HepG2 (cell line): ENCODE results near the gene DCST2.

Experiments
- BRCA1 ChIP-seq: sonication (generic); formaldehyde crosslinking; IDR thresholded peaks from 2 replicates; pipeline ENCODE4 v1.4.0; 2020; ENCODE audit warnings: missing genetic modification reagents
- ETV5 ChIP-seq: IDR thresholded peaks from 2 replicates; pipeline ENCODE4 v1.6.1; 2018; ENCODE audit warnings: missing biosample characterization, missing genetic modification reagents, inconsistent platforms, borderline replicate concordance
- GABPA ChIP-seq, 2 experiments: IDR thresholded peaks; 2 replicates each; pipeline ENCODE4 v1.6.1; 2011 to 2016; ENCODE audit warnings: low read depth in 2 of 2, low read length in 1 of 2, missing biosample characterization in 1 of 2, missing genetic modification characterization in 1 of 2
- NFE2 ChIP-seq: sonication (generic); formaldehyde crosslinking; IDR thresholded peaks from 2 replicates; pipeline ENCODE4 v1.4.0; 2020; ENCODE audit warnings: missing genetic modification reagents
- RFX5 ChIP-seq: IDR thresholded peaks from 2 replicates; pipeline ENCODE4 v1.6.1; 2011; ENCODE audit warnings: low read depth, low read length, improper control_type of control experiment
- RXRA ChIP-seq: sonication (generic); formaldehyde crosslinking; IDR thresholded peaks from 2 replicates; pipeline ENCODE4 v1.5.1; 2020; ENCODE audit warnings: missing genetic modification reagents
- SMAD3 ChIP-seq: sonication (generic); formaldehyde crosslinking; IDR thresholded peaks from 2 replicates; pipeline ENCODE4 v1.4.0; 2020; ENCODE audit warnings: missing genetic modification reagents
- ZNF24 ChIP-seq: fragments of 450-650 bp; IDR thresholded peaks from 2 replicates; pipeline ENCODE4 v1.6.1; 2017; ENCODE audit warnings: antibody characterized with exemption, mild to moderate bottlenecking
- ZNF30 ChIP-seq: sonication (generic); formaldehyde crosslinking; IDR thresholded peaks from 2 replicates; pipeline ENCODE4 v1.5.0; 2020; ENCODE audit warnings: mild to moderate bottlenecking, missing genetic modification reagents
- ZNF337 ChIP-seq: sonication (generic); formaldehyde crosslinking; IDR thresholded peaks from 2 replicates; pipeline ENCODE4 v1.5.1; 2020; ENCODE audit warnings: missing genetic modification reagents, low read depth, mild to moderate bottlenecking, borderline replicate concordance
- ZNF484 ChIP-seq: sonication (generic); formaldehyde crosslinking; IDR thresholded peaks from 2 replicates; pipeline ENCODE4 v1.5.1; 2020; ENCODE audit warnings: mild to moderate bottlenecking, low read depth, missing genetic modification reagents, borderline replicate concordance
- TF ChIP-seq, protein P1 (sequence below): sonication (generic); formaldehyde crosslinking; IDR thresholded peaks from 2 replicates; pipeline ENCODE4 v1.4.0; 2020; ENCODE audit warnings: mild to moderate bottlenecking, missing genetic modification reagents
- TF ChIP-seq, protein P2 (sequence below): sonication (generic); formaldehyde crosslinking; IDR thresholded peaks from 2 replicates; pipeline ENCODE4 v1.5.0; 2020; ENCODE audit warnings: mild to moderate bottlenecking, missing genetic modification reagents, moderate library complexity

DNA sequence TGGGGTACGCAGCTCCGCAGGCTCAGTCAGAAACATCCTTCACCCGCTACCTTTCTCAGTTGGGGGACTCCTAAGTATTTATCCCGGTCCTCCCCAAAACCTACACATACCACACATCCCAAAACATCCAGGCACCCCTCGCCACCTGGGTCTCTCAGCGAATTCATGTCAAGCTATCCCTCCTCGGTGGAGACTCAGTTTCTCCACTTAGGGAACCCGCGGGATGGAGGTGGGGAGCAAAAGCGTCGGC lies 32.2 kb downstream of the DCST2 start:
- TF ChIP-seq ZNF337 (no peak), ETV5 (CRISPR knock-in tag) (no peak; the same call in 1 of the 2 replicates), BRCA1 (CRISPR knock-in tag) (no peak), SMAD3 (no peak), ZNF30 (no peak), NFE2 (no peak), ZNF484 (CRISPR knock-in tag) (no peak), RFX5 (no peak), GABPA (IDR thresholded peaks at IDR 0.05; ENCODE audit: low read depth, low read length) (no peak), GABPA (CRISPR knock-in tag; IDR thresholded peaks at IDR 0.05; ENCODE audit: low read depth) (no peak), RXRA (CRISPR knock-in tag) (no peak), ZNF24 (no peak)
- TF ChIP-seq, protein P1, sequence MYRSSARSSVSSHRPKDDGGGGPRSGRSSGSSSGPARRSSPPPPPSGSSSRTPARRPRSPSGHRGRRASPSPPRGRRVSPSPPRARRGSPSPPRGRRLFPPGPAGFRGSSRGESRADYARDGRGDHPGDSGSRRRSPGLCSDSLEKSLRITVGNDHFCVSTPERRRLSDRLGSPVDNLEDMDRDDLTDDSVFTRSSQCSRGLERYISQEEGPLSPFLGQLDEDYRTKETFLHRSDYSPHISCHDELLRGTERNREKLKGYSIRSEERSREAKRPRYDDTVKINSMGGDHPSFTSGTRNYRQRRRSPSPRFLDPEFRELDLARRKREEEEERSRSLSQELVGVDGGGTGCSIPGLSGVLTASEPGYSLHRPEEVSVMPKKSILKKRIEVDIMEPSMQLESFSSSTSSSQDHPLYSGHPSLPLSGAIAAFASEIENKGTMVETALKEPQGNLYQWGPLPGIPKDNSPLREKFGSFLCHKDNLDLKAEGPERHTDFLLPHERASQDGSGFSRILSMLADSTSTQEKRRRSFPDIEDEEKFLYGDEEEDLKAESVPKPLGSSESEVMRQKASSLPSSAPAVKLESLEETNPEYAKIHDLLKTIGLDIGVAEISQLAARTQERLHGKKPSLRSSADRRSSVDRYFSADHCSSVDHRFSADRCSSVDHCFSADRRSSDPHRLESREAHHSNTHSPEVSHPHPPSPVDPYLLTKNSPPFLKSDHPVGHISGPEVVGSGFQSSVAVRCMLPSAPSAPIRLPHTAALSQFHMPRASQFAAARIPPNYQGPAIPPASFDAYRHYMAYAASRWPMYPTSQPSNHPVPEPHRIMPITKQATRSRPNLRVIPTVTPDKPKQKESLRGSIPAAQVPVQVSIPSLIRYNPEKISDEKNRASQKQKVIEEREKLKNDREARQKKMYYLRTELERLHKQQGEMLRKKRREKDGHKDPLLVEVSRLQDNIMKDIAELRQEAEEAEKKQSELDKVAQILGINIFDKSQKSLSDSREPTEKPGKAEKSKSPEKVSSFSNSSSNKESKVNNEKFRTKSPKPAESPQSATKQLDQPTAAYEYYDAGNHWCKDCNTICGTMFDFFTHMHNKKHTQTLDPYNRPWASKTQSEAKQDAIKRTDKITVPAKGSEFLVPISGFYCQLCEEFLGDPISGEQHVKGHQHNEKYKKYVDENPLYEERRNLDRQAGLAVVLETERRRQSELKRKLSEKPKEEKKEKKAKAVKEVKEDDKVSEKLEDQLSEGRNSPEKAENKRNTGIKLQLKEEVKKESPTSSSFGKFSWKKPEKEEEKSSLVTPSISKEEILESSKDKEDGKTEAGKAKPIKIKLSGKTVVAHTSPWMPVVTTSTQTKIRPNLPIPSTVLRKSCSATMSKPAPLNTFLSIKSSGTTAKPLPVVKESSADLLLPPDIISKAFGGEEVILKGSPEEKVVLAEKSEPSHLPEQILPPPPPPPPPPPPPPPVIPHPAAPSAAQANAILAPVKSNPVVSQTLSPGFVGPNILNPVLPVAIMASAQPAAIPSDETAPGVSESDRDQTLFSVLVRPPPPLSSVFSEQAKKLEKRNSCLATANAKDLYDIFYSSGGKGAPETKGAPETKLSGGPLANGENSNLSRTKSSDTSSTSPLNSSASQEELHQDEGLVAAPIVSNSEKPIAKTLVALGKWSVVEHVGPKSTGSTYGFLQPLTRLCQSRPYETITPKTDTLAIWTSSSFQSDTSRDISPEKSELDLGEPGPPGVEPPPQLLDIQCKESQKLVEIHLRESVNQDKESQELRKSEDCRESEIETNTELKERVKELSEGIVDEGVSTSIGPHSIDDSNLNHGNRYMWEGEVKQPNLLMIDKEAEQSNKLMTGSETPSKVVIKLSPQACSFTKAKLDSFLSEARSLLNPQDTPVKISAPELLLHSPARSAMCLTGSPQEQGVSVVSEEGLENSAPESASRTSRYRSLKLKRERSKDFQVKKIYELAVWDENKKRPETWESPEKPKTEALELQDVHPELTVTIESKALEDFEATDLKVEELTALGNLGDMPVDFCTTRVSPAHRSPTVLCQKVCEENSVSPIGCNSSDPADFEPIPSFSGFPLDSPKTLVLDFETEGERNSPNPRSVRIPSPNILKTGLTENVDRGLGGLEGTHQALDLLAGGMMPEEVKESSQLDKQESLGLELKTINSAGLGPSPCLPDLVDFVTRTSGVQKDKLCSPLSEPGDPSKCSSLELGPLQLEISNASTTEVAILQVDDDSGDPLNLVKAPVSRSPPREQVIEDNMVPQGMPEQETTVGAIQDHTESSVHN: no peak
- TF ChIP-seq, protein P2, sequence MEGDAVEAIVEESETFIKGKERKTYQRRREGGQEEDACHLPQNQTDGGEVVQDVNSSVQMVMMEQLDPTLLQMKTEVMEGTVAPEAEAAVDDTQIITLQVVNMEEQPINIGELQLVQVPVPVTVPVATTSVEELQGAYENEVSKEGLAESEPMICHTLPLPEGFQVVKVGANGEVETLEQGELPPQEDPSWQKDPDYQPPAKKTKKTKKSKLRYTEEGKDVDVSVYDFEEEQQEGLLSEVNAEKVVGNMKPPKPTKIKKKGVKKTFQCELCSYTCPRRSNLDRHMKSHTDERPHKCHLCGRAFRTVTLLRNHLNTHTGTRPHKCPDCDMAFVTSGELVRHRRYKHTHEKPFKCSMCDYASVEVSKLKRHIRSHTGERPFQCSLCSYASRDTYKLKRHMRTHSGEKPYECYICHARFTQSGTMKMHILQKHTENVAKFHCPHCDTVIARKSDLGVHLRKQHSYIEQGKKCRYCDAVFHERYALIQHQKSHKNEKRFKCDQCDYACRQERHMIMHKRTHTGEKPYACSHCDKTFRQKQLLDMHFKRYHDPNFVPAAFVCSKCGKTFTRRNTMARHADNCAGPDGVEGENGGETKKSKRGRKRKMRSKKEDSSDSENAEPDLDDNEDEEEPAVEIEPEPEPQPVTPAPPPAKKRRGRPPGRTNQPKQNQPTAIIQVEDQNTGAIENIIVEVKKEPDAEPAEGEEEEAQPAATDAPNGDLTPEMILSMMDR (CRISPR knock-in tag): no peak
